Osteoblast (primary cell): Measurements from ENCODE around the gene ALG9. TPM values are rescaled to one million over a fixed set of nuclear protein-coding genes. Genes with fewer than 3 reads are reported as not detected.

Source experiments
- DNase-seq: peaks from one replicate; pipeline ENCODE4 v3.0.0; 2011; ENCODE audit warnings: low spot score, mixed read lengths; ENCODE audit not compliant: insufficient read length; ENCODE audit errors: missing footprints
- H2AFZ ChIP-seq: 2 replicates; pipeline ENCODE4 v1.6.0; 2011; ENCODE audit warnings: mild to moderate bottlenecking, low read length
- H3K27ac ChIP-seq: 2 replicates; pipeline ENCODE4 v1.5.1; 2011; ENCODE audit warnings: mild to moderate bottlenecking, low read depth, low read length, moderate library complexity
- H3K27me3 ChIP-seq: 2 replicates; pipeline ENCODE4 v1.6.0; 2012; ENCODE audit warnings: mild to moderate bottlenecking, control low read depth, inconsistent platforms, low read length, moderate library complexity; ENCODE audit not compliant: insufficient read depth
- H3K36me3 ChIP-seq: 2 replicates; pipeline ENCODE4 v1.5.1; 2011; ENCODE audit warnings: mild to moderate bottlenecking, low read length, control low read depth, moderate library complexity; ENCODE audit not compliant: insufficient read depth
- H3K4me1 ChIP-seq: 2 replicates; pipeline ENCODE4 v1.5.1; 2011; ENCODE audit warnings: mild to moderate bottlenecking, low read length, control low read depth, moderate library complexity; ENCODE audit not compliant: insufficient read depth
- H3K4me2 ChIP-seq: 2 replicates; pipeline ENCODE4 v1.6.0; 2011; ENCODE audit warnings: mild to moderate bottlenecking, low read length; ENCODE audit not compliant: insufficient read depth
- H3K4me3 ChIP-seq: fragments of 200-600 bp; sonication (generic); 3 replicates; pipeline ENCODE4 v1.5.1; 2012; ENCODE audit warnings: mild to moderate bottlenecking, low read length, inconsistent platforms; ENCODE audit not compliant: insufficient read depth
- H3K79me2 ChIP-seq: 2 replicates; pipeline ENCODE4 v1.6.0; 2012; ENCODE audit warnings: mild to moderate bottlenecking, low read length, control low read depth, inconsistent platforms; ENCODE audit not compliant: insufficient read depth
- H3K9me3 ChIP-seq: 2 replicates; pipeline ENCODE4 v1.5.1; 2011; ENCODE audit warnings: low read depth, low read length, control low read depth
- H4K20me1 ChIP-seq: 2 replicates; pipeline ENCODE4 v1.6.0; 2012; ENCODE audit warnings: mild to moderate bottlenecking, low read length, control low read depth; ENCODE audit not compliant: insufficient read depth
- CTCF ChIP-seq: IDR thresholded peaks from 2 replicates; pipeline ENCODE4 v1.5.1; 2011; ENCODE audit warnings: mild to moderate bottlenecking, low read depth, low read length, moderate library complexity; ENCODE audit errors: extremely low read depth
- total RNA-seq: library from RNA; depleted of rRNA; stranded (reverse); fragments of >200 nt; gene quantifications from 2 replicates; pipeline ENCODE4 v1.2.3, GENCODE V29; 2012

ALG9 gene
- total RNA-seq, 1 donor = 35.8 TPM

- H3K79me2 ChIP-seq = no peaks in the 10 kb centered on the region
- no peak for TF ChIP-seq CTCF
- H3K4me3 ChIP-seq = no peak overlapping the region
- peaks cover 18% of the 10 kb centered on the region for H3K4me1 ChIP-seq
- H3K36me3 ChIP-seq = peaks cover 10% of the 10 kb centered on the region
- H3K9me3 ChIP-seq = no peaks in the 10 kb centered on the region
- DNase-seq = no peak
- H3K27ac ChIP-seq = no peak overlapping the region
- H3K4me2 ChIP-seq = no peak overlapping the region
- no peaks in the 10 kb centered on the region for H4K20me1 ChIP-seq
- H3K27me3 ChIP-seq = no peaks in the 10 kb centered on the region
- H2AFZ ChIP-seq = no peak overlapping the region
Measured at GRCh38 chr11:111836162-111836561, 35.2 kb downstream of the ALG9 start.

- Histone ChIP-seq H3K4me3 (no peak overlapping the region), H3K9me3 (no peaks in the 10 kb centered on the region), H3K27me3 (no peaks in the 10 kb centered on the region), H3K4me2 (no peak overlapping the region), H3K4me1 (peaks cover 14% of the 10 kb centered on the region), H3K27ac (no peak overlapping the region), H3K36me3 (peaks cover 12% of the 10 kb centered on the region), H3K79me2 (no peaks in the 10 kb centered on the region), H4K20me1 (no peaks in the 10 kb centered on the region), H2AFZ (no peak overlapping the region)
- TF ChIP-seq CTCF = no peak
- DNase-seq = no peak
Measured at GRCh38 chr11:111835665-111836064, 35.7 kb downstream of the ALG9 start.

GRCh38 chr11:111834432-111835163, 36.8 kb downstream of the ALG9 start:
- no peak overlapping the region for H3K4me2 ChIP-seq
- H3K36me3 ChIP-seq = peaks cover 12% of the 10 kb centered on the region
- H4K20me1 ChIP-seq = no peaks in the 10 kb centered on the region
- no peak overlapping the region for H3K27ac ChIP-seq
- peaks cover 12% of the 10 kb centered on the region for H3K4me1 ChIP-seq
- H3K4me3 ChIP-seq = no peak overlapping the region
- no peak overlapping the region for H2AFZ ChIP-seq
- H3K27me3 ChIP-seq = no peaks in the 10 kb centered on the region
- DNase-seq = no peak
- H3K9me3 ChIP-seq = no peaks in the 10 kb centered on the region
- no peaks in the 10 kb centered on the region for H3K79me2 ChIP-seq
- no peak for TF ChIP-seq CTCF

- Histone ChIP-seq H3K27me3 (no peaks in the 10 kb centered on the region), H3K4me2 (no peak overlapping the region), H4K20me1 (no peaks in the 10 kb centered on the region), H3K79me2 (no peaks in the 10 kb centered on the region), H3K36me3 (peaks cover 12% of the 10 kb centered on the region), H3K4me3 (no peak overlapping the region), H3K27ac (no peak overlapping the region), H2AFZ (no peak overlapping the region), H3K4me1 (peaks cover 19% of the 10 kb centered on the region), H3K9me3 (no peaks in the 10 kb centered on the region)
- peak; percentile 30 for TF ChIP-seq CTCF
- DNase-seq = no peak
Measured at GRCh38 chr11:111833524-111833923, 37.9 kb downstream of the ALG9 start.
